ENCODE results near the gene MYOM1. TPM values are rescaled to one million over a fixed set of nuclear protein-coding genes. Genes with fewer than 3 reads are reported as not detected.

The MYOM1 gene
- total RNA-seq, 4 donors from 2014 or later = 1.3 to 29.7 (median 3.1) TPM

- peak in 1 of 3 donors; percentile 55 for DNase-seq
- Histone ChIP-seq H3K9me3 (no peaks in the 10 kb centered on the region), H3K4me1 (no peaks in the 10 kb centered on the region), H3K27me3 (no peaks in the 10 kb centered on the region), H3K36me3 (no peaks in the 10 kb centered on the region), H3K4me3 (no peak overlapping the region), H3K27ac (peak overlapping the region in 1 of 4 donors; percentile 2)
- TF ChIP-seq POLR2A (IDR thresholded peaks at IDR 0.05) (no peak), CTCF (IDR thresholded peaks at IDR 0.05) (no peak)
Measured at GRCh38 chr18:3119401-3120341, 100.1 kb downstream of the MYOM1 start.

- no peak for TF ChIP-seq POLR2A (IDR thresholded peaks at IDR 0.05)
- no peak for TF ChIP-seq CTCF (IDR thresholded peaks at IDR 0.05)
- H3K27ac ChIP-seq = no peak overlapping the region
- no peaks in the 10 kb centered on the region for H3K36me3 ChIP-seq
- no peak for DNase-seq
- no peaks in the 10 kb centered on the region for H3K27me3 ChIP-seq
- H3K4me3 ChIP-seq = no peak overlapping the region
- no peaks in the 10 kb centered on the region for H3K9me3 ChIP-seq
- H3K4me1 ChIP-seq = no peaks in the 10 kb centered on the region
Measured at GRCh38 chr18:3118195-3119010, 101.4 kb downstream of the MYOM1 start.

- no peaks in the 10 kb centered on the region for H3K4me1 ChIP-seq
- H3K36me3 ChIP-seq = no peaks in the 10 kb centered on the region
- H3K27me3 ChIP-seq = no peaks in the 10 kb centered on the region
- DNase-seq = no peak
- H3K27ac ChIP-seq = no peak overlapping the region
- TF ChIP-seq POLR2A (IDR thresholded peaks at IDR 0.05) (no peak), CTCF (IDR thresholded peaks at IDR 0.05) (no peak)
- no peak overlapping the region for H3K4me3 ChIP-seq
- H3K9me3 ChIP-seq = no peaks in the 10 kb centered on the region
Measured at GRCh38 chr18:3117493-3118192, 102.1 kb downstream of the MYOM1 start.

GRCh38 chr18:3115447-3116030, 104.2 kb downstream of the MYOM1 start:
- H3K36me3 ChIP-seq = no peaks in the 10 kb centered on the region
- H3K4me1 ChIP-seq = no peaks in the 10 kb centered on the region
- TF ChIP-seq CTCF (IDR thresholded peaks at IDR 0.05) (no peak), POLR2A (IDR thresholded peaks at IDR 0.05) (no peak)
- no peak for DNase-seq
- H3K4me3 ChIP-seq = no peak overlapping the region
- H3K27me3 ChIP-seq = no peaks in the 10 kb centered on the region
- H3K9me3 ChIP-seq = no peaks in the 10 kb centered on the region
- H3K27ac ChIP-seq = no peak overlapping the region

- no peak overlapping the region for H3K27ac ChIP-seq
- no peaks in the 10 kb centered on the region for H3K4me1 ChIP-seq
- no peaks in the 10 kb centered on the region for H3K36me3 ChIP-seq
- no peaks in the 10 kb centered on the region for H3K27me3 ChIP-seq
- no peak for TF ChIP-seq CTCF (IDR thresholded peaks at IDR 0.05)
- no peak for TF ChIP-seq POLR2A (IDR thresholded peaks at IDR 0.05)
- DNase-seq = no peak
- H3K4me3 ChIP-seq = no peak overlapping the region
- H3K9me3 ChIP-seq = no peaks in the 10 kb centered on the region
Measured at GRCh38 chr18:3114451-3114850, 105.3 kb downstream of the MYOM1 start.

All from Peyer's patch (tissue), 4 donors.